Peyer's patch (tissue), 4 donors: Measurements from ENCODE around the gene RPS15. TPM values are rescaled to one million over a fixed set of nuclear protein-coding genes. Genes with fewer than 3 reads are reported as not detected.

Experiments used
- DNase-seq, 3 donors: peaks; one replicate each; pipeline ENCODE4 v3.0.0-alpha.2; 2017 to 2019
- H3K27ac ChIP-seq, 4 donors: fragments of 200-600 bp; sonication (generic); one replicate each; pipeline ENCODE4 v1.5.1; 2016 to 2019
- H3K27me3 ChIP-seq, 2 donors: fragments of 200-600 bp; sonication (generic); one replicate each; pipeline ENCODE4 v1.5.1; 2019
- H3K36me3 ChIP-seq, 3 donors: fragments of 200-600 bp; sonication (generic); one replicate each; pipeline ENCODE4 v1.5.1; 2016 to 2019
- H3K4me1 ChIP-seq, 4 donors: fragments of 200-600 bp; sonication (generic); one replicate each; pipeline ENCODE4 v1.5.1; 2016 to 2019
- H3K4me3 ChIP-seq, 4 donors: fragments of 200-600 bp; sonication (generic); 1 replicate in 3 of 4; 2 replicates in 1 of 4; pipeline ENCODE4 v1.5.1; 2016 to 2019; ENCODE audit warnings: mild to moderate bottlenecking in 1 of 4
- H3K9me3 ChIP-seq, 4 donors: fragments of 200-600 bp; sonication (generic); one replicate each; pipeline ENCODE4 v1.5.1; 2016 to 2019; ENCODE audit warnings: mild to moderate bottlenecking in 1 of 4
- CTCF ChIP-seq, 6 experiments: fragments of 450-650 bp in 4 of 6; fragments of 200-600 bp in 2 of 6; sonication (generic) in 1 of 6; IDR thresholded peaks; one replicate each; pipeline ENCODE4 v1.5.1; 2017 to 2019; ENCODE audit warnings: antibody characterized with exemption in 6 of 6, mild to moderate bottlenecking in 3 of 6, moderate library complexity in 1 of 6
- POLR2A ChIP-seq, 2 donors: fragments of 450-650 bp; IDR thresholded peaks; one replicate each; pipeline ENCODE4 v1.5.1; 2017; ENCODE audit warnings: antibody characterized with exemption in 2 of 2, mild to moderate bottlenecking in 2 of 2, moderate library complexity in 2 of 2
- total RNA-seq, 4 donors: library from RNA; depleted of rRNA; stranded (reverse); fragments of >200 nt; gene quantifications; one replicate each; pipeline ENCODE4 v1.1.0, GENCODE V29; 2016

Gene RPS15
- total RNA-seq, 4 donors from 2014 or later, result 1,044 to 1,915 (median 1,354) TPM

- Histone ChIP-seq H3K4me3 (no peak overlapping the region), H3K4me1 (peaks cover 17 to 51% (median 39%) of the 10 kb centered on the region in 4 donors), H3K36me3 (no peaks in the 10 kb centered on the region), H3K27me3 (peaks cover 0 to 41% of the 10 kb centered on the region in 2 donors), H3K27ac (no peak overlapping the region), H3K9me3 (no peaks in the 10 kb centered on the region)
- TF ChIP-seq POLR2A (IDR thresholded peaks at IDR 0.05) (no peak), CTCF (IDR thresholded peaks at IDR 0.05) (peak in 5 of 6 experiments; percentile 20 to 78 (median 67))
- DNase-seq, result peak in 2 of 3 donors; percentile 72 to 84
Observed at GRCh38 chr19:1465191-1466016, 27.2 kb downstream of the RPS15 start.

GRCh38 chr19:1466018-1466460 lies 27.8 kb downstream of the RPS15 start:
- no peak for DNase-seq
- TF ChIP-seq CTCF (IDR thresholded peaks at IDR 0.05) (no peak), POLR2A (IDR thresholded peaks at IDR 0.05) (no peak)
- Histone ChIP-seq H3K9me3 (no peaks in the 10 kb centered on the region), H3K27ac (no peak overlapping the region), H3K36me3 (no peaks in the 10 kb centered on the region), H3K4me1 (peaks cover 20 to 57% (median 46%) of the 10 kb centered on the region in 4 donors), H3K4me3 (no peak overlapping the region), H3K27me3 (peaks cover 0 to 48% of the 10 kb centered on the region in 2 donors)

GRCh38 chr19:1466461-1467214 lies 28.4 kb downstream of the RPS15 start:
- DNase-seq, result no peak
- peak overlapping the region in 1 of 4 donors; percentile 3 for H3K4me3 ChIP-seq
- no peaks in the 10 kb centered on the region for H3K36me3 ChIP-seq
- no peak for TF ChIP-seq POLR2A (IDR thresholded peaks at IDR 0.05)
- no peak for TF ChIP-seq CTCF (IDR thresholded peaks at IDR 0.05)
- no peaks in the 10 kb centered on the region for H3K9me3 ChIP-seq
- no peak overlapping the region for H3K27ac ChIP-seq
- H3K27me3 ChIP-seq, result peaks cover 0 to 54% of the 10 kb centered on the region in 2 donors
- peaks cover 24 to 63% (median 52%) of the 10 kb centered on the region in 4 donors for H3K4me1 ChIP-seq

GRCh38 chr19:1467215-1467489 lies 29.0 kb downstream of the RPS15 start:
- Histone ChIP-seq H3K4me1 (peaks cover 24 to 68% (median 55%) of the 10 kb centered on the region in 4 donors), H3K36me3 (no peaks in the 10 kb centered on the region), H3K9me3 (no peaks in the 10 kb centered on the region), H3K27ac (no peak overlapping the region), H3K4me3 (peak overlapping the region in 2 of 4 donors; percentile 18 to 48), H3K27me3 (peaks cover 0 to 59% of the 10 kb centered on the region in 2 donors)
- TF ChIP-seq POLR2A (IDR thresholded peaks at IDR 0.05), result no peak
- TF ChIP-seq CTCF (IDR thresholded peaks at IDR 0.05), result no peak
- no peak for DNase-seq

GRCh38 chr19:1467490-1468273 lies 29.5 kb downstream of the RPS15 start:
- Histone ChIP-seq H3K27ac (no peak overlapping the region), H3K36me3 (no peaks in the 10 kb centered on the region), H3K4me1 (peaks cover 24 to 73% (median 57%) of the 10 kb centered on the region in 4 donors), H3K4me3 (peak overlapping the region in 3 of 4 donors; percentile 10 to 48 (median 18)), H3K9me3 (no peaks in the 10 kb centered on the region), H3K27me3 (peaks cover 0 to 64% of the 10 kb centered on the region in 2 donors)
- TF ChIP-seq CTCF (IDR thresholded peaks at IDR 0.05) (no peak), POLR2A (IDR thresholded peaks at IDR 0.05) (no peak)
- DNase-seq, result no peak
